Measurements from ENCODE around the gene TVP23C. TPM values are rescaled to one million over a fixed set of nuclear protein-coding genes. Genes with fewer than 3 reads are reported as not detected.

TVP23C gene
- total and polyA plus RNA-seq, 9 of the 15 experiments (the other 6 are each of a cell fraction or from before 2014, with no cell fraction given): 5.7 to 16.8 (median 8.2) TPM

- Histone ChIP-seq H3K9me3 (replicated peaks; ENCODE audit: control insufficient read depth, insufficient read depth, low read depth, low read length) (no peaks in the 10 kb centered on the region), H3K4me3 (no peak overlapping the region), H3K9me1 (ENCODE audit: control insufficient read depth, insufficient read depth, low read length) (no peaks in the 10 kb centered on the region), H3K36me3 (ENCODE audit: control insufficient read depth, insufficient read depth, low read length) (peaks cover 9% of the 10 kb centered on the region; the same call in 2 of the 3 replicates), H3K27ac (ENCODE audit: extremely low read depth, low read depth, low read length) (no peak overlapping the region), H3K4me2 (ENCODE audit: insufficient read depth, low read length) (no peak overlapping the region), H3K27me3 (ENCODE audit: control insufficient read depth in 2 of 2, insufficient read depth in 2 of 2, low read length in 2 of 2) (no peaks in the 10 kb centered on the region), H3K9ac (ENCODE audit: insufficient read depth in 1 of 2, low read depth in 2 of 2, low read length in 2 of 2) (0 out of 4 replicates have a peak overlapping the region, but pooled peaks of 1 of the 2 experiments have one; percentile 71), H2AFZ (ENCODE audit: low read depth, low read length) (0 out of 2 replicates have a peak overlapping the region, but pooled peaks have one; percentile 33), H3K79me2 (ENCODE audit: control insufficient read depth, insufficient read depth, low read length) (no peaks in the 10 kb centered on the region), H3K4me1 (replicated peaks in 1 of 2; ENCODE audit: control insufficient read depth in 2 of 2, insufficient read depth in 2 of 2, low read length in 2 of 2) (peaks cover 1 to 10% of the 10 kb centered on the region in 2 experiments; a peak in 4 of 5 replicates), H4K20me1 (replicated peaks; ENCODE audit: control insufficient read depth, insufficient read depth, low read length) (no peaks in the 10 kb centered on the region)
- WGBS (ENCODE audit: insufficient coverage, low coverage, missing lambda C conversion rate): 20% methylated on average over 9 of the region's 32 CpGs
- in situ Hi-C loops (cut with MboI) (loop anchor here (5.0 kb wide), 2 partner anchors 35 to 245 kb away; partner anchors contain the start of gene CDRT4), intact Hi-C loops (cut with micrococcal nuclease) (loop anchor here (1.0 kb wide), 1 partner anchor 242 kb away; no protein-coding TSS in a partner anchor)
- DNase-seq (ENCODE audit: extremely low read depth in 1 of 4, low spot score in 3 of 4): peak; percentile 60 to 78 (median 67)
- ChIA-PET CTCF (ENCODE audit: low intra/inter-chr PET ratio) (interaction anchor here (1.1 to 2.8 kb wide), 3 partner anchors 242 to 265 kb away, joined by 3 to 28 read pairs (median 12); no protein-coding TSS in a partner anchor), POLR2A (interaction anchor here (0.6 to 0.9 kb wide), 4 partner anchors 12 to 241 kb away, joined by 3 to 4 read pairs (median 4); no protein-coding TSS in a partner anchor)
- BruUV-seq (replicated peaks): TSS peak; percentile 36
- no peak for FAIRE-seq
- peak; percentile 97 for ATAC-seq
- TF ChIP-seq E2F4 (CRISPR knock-in tag; IDR thresholded peaks at IDR 0.05; ENCODE audit: low read depth): no peak
- TF ChIP-seq CHD2 (IDR thresholded peaks at IDR 0.05; ENCODE audit: low read depth, low read length): no peak
- TF ChIP-seq HIVEP1 (CRISPR knock-in tag; IDR thresholded peaks at IDR 0.05): no peak
- TF ChIP-seq ZEB2 (IDR thresholded peaks at IDR 0.05): no peak
- TF ChIP-seq ARHGAP35 (IDR thresholded peaks at IDR 0.05; ENCODE audit: partially characterized antibody): peak; percentile 31
- TF ChIP-seq SMARCA4 (IDR thresholded peaks at IDR 0.05): 0 out of 2 replicates have a peak, but pooled peaks have one; percentile 20
- TF ChIP-seq SMARCB1 (IDR thresholded peaks at IDR 0.05; ENCODE audit: insufficient read length, low read depth): no peak
- TF ChIP-seq UBTF (IDR thresholded peaks at IDR 0.05; ENCODE audit: borderline replicate concordance in 1 of 2, low read depth in 2 of 2, low read length in 2 of 2): no peak
- peak in 1 of 2 experiments; percentile 38; a peak in 1 of 4 replicates for TF ChIP-seq MAZ (CRISPR knock-in tag; conservative IDR thresholded peaks at IDR 0.05 in 1 of 2, IDR thresholded peaks at IDR 0.05 in 1 of 2)
- no peak for TF ChIP-seq PATZ1 (CRISPR knock-in tag; IDR thresholded peaks at IDR 0.05; ENCODE audit: borderline replicate concordance)
- TF ChIP-seq NFIC (IDR thresholded peaks at IDR 0.05): 0 out of 2 replicates have a peak, but pooled peaks have one; percentile 19
- peak; percentile 76; the same call in 1 of the 2 replicates for TF ChIP-seq ZBTB26 (CRISPR knock-in tag; IDR thresholded peaks at IDR 0.05)
- TF ChIP-seq CXXC5 (CRISPR knock-in tag; IDR thresholded peaks at IDR 0.05): peak; percentile 32; the same call in 1 of the 2 replicates
- TF ChIP-seq RB1 (IDR thresholded peaks at IDR 0.05; ENCODE audit: low read depth): 0 out of 2 replicates have a peak, but pooled peaks have one; percentile 21
Measured at GRCh38 chr17:15502369-15503112, 60.7 kb downstream of the TVP23C start.

Measured in K562 (cell line).